Measurements from ENCODE around the gene ASCC1.
"Not testable (repeated sequence)": the region's sequence is repeated elsewhere in the genome, so short reads cannot be mapped to it uniquely, and the experiment has no call there.

Gene ASCC1

GRCh38 chr10:72248468-72249151, 32.5 kb upstream of the ASCC1 start:
- DNase-seq, result peak; percentile 92

GRCh38 chr10:72245949-72246525, 30.0 kb upstream of the ASCC1 start:
- no peak for DNase-seq

DNA sequence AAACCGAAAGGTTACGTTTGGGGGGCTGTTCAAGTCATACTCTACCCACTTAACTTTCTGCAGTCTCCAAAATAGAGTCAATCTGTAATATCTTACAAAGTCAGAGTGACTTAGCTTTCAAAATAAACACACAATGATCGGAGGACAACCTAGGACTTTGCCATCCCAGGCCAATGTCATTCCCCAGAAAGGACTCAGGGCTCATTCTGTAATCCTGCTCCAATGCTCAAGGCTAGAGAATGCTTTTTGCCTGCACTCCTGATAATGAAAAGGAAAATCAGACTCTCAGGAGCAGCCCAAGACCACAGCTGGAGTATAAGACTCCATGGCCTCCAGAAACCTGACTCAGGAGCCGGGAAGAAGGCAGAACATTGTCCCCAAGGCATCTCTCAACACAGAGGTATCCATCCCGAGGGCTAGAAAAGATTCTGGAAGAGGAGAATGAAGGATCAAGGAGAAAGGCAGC, 28.5 kb upstream of the ASCC1 start:
- no peak for DNase-seq

DNA sequence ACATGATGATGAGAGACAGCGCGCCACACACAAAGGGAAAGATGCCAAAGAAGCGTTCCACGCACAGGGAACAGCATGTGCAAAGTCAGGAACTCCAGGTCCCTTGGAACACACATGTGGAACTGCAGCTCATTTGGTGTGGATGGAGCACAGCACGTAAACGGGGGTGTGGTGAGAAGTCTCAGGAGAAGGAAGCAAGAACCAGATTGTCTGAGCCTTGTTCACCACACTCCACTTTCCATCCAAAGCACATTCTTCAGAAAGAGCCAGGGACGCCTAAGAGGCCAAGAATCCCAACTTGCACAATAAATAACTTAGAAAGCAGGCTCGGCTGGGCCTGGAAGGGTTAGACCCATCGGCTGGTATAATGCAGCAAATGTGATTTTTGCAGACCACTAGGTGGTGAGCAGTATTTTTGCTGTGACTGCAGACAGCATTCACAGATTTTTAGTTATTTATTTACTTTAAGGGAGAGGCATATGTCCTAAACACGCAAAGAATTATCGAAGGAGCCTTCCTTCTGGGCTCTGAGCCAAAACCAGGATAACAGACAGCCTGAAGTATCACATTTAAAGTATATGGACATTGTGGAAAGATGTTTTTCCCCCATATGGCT, 27.9 kb upstream of the ASCC1 start:
- DNase-seq, result peak; percentile 82

GRCh38 chr10:72242675-72243074, 26.6 kb upstream of the ASCC1 start:
- DNase-seq, result peak; percentile 93

DNA sequence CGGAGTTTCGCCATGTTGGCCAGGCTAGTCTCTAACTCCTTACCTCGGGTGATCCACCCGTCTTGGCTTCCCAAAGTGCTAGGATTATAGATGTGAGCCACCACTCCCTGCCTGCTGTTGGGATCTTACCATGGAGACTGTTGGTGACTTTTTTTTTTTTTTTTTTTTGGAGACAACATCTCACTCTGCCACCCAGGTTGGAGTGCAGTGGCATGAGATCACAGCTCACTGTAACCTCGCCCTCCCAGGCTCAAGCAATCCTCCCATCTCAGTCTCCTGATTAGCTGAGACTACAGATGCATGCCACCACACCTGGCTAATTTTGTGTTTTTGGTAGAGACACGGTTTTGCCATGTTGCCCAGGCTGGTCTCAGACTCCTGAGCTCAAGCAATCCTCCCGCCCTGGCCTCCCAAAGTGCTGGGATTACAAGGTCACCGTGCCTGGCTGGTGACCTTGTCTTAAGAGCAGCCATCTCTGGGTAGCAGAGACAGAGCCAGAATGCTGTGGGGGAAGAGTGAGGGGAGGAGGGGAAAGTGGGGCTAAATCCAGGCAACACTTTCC, 25.7 kb upstream of the ASCC1 start:
- no peak for DNase-seq

GRCh38 chr10:72240371-72240770, 24.3 kb upstream of the ASCC1 start:
- no peak for DNase-seq

DNA sequence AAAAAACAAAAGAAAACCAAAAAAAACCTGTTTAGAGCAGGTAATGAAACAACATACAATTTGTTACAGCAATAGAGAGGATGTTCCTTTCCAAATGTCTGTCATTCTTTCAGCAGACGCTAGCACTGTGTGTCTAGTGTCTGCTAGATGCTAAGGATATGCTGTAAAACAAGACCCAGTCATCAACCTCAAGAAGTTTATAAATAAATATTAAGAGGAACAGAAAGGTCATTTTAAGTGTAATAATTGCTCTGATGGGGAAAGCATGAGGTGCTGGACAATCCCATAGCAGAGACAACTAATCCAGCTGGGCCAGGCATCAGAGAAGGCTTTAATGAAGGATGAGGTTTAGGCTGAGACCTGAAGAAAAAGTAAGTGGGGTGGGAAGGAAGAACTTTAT, 23.3 kb upstream of the ASCC1 start:
- DNase-seq, result no peak

- no peak for DNase-seq
These were observed 22.5 kb upstream of the ASCC1 start for GRCh38 chr10:72238392-72239175.

DNA sequence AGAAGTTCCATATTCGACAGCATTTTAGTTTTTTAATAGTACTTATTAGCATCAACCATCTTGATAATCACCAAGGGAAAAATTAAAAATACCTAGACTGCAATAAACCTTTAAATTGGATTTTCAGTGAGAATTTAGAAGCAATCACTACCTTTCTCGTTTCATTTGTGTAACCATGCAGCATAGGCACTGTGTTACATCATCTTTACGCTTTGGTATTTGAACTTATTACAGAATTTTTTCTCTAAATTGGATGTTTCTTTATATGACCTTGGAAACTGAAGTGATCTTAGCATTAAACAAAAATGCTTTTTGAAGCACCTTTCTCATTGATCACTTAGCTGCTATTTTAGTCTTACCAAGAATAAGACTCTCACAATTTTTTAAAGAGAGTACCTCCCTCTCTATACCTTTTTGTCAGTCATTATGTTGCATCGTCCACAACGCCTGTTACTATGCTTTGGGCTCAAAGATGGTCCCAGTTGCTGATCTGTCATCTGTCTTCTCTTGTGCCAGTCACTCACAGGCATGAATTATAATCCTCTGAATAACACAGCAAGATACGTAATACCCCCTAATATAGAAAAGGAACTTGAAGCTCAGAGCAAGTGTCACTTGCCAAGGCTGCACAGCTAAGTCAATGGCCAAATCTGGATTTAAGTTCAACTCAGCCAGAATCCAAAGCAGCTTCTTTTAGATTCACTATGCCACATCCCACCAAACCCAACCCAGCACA, 19.6 kb upstream of the ASCC1 start:
- DNase-seq, result no peak

DNA sequence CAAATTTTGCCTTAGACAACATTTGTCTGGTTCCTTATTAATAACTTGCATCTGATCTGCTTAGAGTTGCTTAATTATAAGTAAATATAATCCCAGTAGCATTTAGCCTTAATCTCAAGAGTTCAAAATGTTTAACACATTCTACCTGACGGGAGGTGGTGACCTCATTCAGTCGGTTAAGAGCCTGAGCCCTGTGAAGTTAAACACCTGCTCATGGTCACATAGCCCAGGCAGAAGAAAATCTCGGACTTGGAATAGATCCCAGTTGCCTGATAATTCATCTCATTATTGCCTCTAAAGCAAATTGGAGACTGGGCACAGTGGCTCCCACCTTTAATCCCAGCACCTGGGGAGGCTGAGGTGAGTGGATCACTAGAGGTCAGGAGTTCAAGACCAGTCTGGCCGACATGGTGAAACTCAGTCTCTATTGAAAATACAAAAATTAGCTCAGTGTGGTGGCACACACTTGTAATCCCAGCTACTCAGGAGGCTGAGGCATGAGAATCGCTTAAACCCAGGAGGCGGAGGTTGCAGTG, 18.6 kb upstream of the ASCC1 start:
- no peak for DNase-seq

- no peak for DNase-seq
These were observed 17.5 kb upstream of the ASCC1 start for GRCh38 chr10:72233621-72234020.

- DNase-seq, result no peak
These were observed 13.5 kb upstream of the ASCC1 start for GRCh38 chr10:72229261-72230251.

- no peak for DNase-seq
These were observed 12.3 kb upstream of the ASCC1 start for GRCh38 chr10:72228318-72228751.

DNA sequence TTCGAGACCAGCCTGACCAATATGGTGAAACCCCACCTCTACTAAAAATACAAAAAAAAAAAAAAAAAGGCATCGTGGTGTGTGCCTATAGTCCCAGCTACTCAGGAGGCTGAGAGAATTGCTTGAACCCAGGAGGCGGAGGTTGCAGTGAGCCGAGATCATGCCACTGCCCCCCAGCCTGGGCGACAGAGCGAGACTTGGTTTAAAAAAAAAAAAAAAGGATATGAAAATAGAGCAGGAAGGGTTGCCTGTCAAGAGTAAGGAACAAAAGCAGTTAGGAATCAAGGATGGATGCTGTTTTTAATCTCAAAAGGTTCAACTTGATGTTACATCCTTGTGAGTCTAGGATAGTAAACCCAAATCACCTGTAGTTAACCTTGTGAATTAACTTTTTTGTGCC, 11.8 kb upstream of the ASCC1 start:
- DNase-seq, result no peak

DNA sequence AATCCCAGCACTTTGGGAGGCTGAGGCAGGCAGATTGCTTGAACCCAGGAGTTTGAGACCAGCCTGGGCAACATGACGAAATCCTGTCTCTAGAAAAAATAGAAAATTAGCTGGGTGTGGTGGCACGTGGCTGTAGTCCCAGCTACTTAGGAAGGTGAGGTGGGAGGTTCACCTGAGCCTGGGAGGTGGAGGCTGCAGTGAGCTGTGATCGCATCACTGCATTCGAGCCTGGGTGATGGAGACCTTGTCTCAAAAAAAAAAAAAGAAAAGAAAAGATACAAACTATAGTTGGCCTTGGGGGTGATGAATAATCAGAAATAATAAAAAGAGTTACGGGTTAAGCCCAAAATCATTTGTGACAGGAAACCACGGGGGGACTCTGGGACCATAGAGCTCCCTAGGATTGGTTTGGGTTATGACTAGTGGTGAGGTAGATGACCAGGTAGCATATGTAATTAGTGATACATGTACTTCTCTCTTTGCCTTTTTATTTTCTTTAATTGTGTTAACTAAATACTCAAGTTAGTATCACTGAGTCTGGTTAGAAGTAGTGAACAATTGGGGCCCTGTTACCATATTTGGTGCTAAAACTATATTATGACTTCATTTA, 10.4 kb upstream of the ASCC1 start:
- no peak for DNase-seq

- DNase-seq, result not testable (repeated sequence)
These were observed 8.1 kb upstream of the ASCC1 start for GRCh38 chr10:72224191-72224590.

- DNase-seq, result no peak
These were observed 7.6 kb upstream of the ASCC1 start for GRCh38 chr10:72223743-72224101.

DNA sequence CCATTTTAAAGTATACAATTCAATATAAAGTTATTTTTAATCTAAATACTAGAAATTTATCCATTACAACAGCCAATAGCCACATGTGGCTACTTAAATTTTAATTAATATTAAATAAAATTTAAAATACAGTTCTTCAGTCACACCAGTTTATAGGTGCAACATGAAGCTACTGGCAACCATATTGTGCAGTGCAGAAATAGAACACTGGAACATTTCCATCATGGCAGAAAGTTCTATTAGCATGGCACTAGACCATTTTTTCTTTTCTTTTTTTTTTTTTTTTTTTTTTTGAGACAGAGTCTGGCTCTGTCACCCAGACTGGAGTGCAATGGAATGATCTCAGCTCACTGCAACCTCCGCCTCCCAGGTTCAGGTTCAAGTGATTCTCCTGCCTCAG, 5.2 kb upstream of the ASCC1 start:
- no peak for DNase-seq

- DNase-seq, result no peak
These were observed 4.6 kb upstream of the ASCC1 start for GRCh38 chr10:72220637-72221036.

Data from left hindlimb (tissue), 1 donor.